GM08714 (cell line): ENCODE data around the gene RASSF3.
A peak's percentile ranks its signal among the peaks of the same experiment; 100 is the strongest.

ENCODE experiments used
- H3K4me3 ChIP-seq: fragments of 200-500 bp; sonication (Bioruptor generic); 2 replicates; pipeline ENCODE4 v1.5.1; 2014; ENCODE audit warnings: mild to moderate bottlenecking, low read length, inconsistent platforms
- ZNF274 ChIP-seq: IDR thresholded peaks from 2 replicates; pipeline ENCODE4 v1.6.1; 2012; ENCODE audit warnings: mild to moderate bottlenecking, low read depth, low read length

The RASSF3 gene

GRCh38 chr12:64665514-64665913, 55.2 kb downstream of the RASSF3 start:
- no peak for TF ChIP-seq ZNF274
- peak overlapping the region; percentile 53; the same call in 1 of the 2 replicates for H3K4me3 ChIP-seq

GRCh38 chr12:64666054-64666914, 56.0 kb downstream of the RASSF3 start:
- no peak for TF ChIP-seq ZNF274
- peak overlapping the region; percentile 63; the same call in 1 of the 2 replicates for H3K4me3 ChIP-seq

- TF ChIP-seq ZNF274 = no peak
- no peak overlapping the region for H3K4me3 ChIP-seq
Measured at GRCh38 chr12:64667793-64668192, 57.5 kb downstream of the RASSF3 start.

- no peak for TF ChIP-seq ZNF274
- peak overlapping the region; percentile 64; the same call in 1 of the 2 replicates for H3K4me3 ChIP-seq
Measured at GRCh38 chr12:64669270-64669842, 59.1 kb downstream of the RASSF3 start.

GRCh38 chr12:64670019-64670418, 59.7 kb downstream of the RASSF3 start:
- no peak for TF ChIP-seq ZNF274
- peak overlapping the region; percentile 64; the same call in 1 of the 2 replicates for H3K4me3 ChIP-seq

GRCh38 chr12:64670919-64671639, 60.8 kb downstream of the RASSF3 start:
- no peak for TF ChIP-seq ZNF274
- H3K4me3 ChIP-seq = no peak overlapping the region

- no peak for TF ChIP-seq ZNF274
- no peak overlapping the region for H3K4me3 ChIP-seq
Measured at GRCh38 chr12:64671681-64672080, 61.4 kb downstream of the RASSF3 start.

- no peak for TF ChIP-seq ZNF274
- H3K4me3 ChIP-seq = no peak overlapping the region
Measured at GRCh38 chr12:64672925-64673409, 62.7 kb downstream of the RASSF3 start.

- H3K4me3 ChIP-seq = no peak overlapping the region
Measured at GRCh38 chr12:64673490-64674169, 63.3 kb downstream of the RASSF3 start.

GRCh38 chr12:64674367-64674922, 64.2 kb downstream of the RASSF3 start:
- TF ChIP-seq ZNF274 = no peak
- H3K4me3 ChIP-seq = no peak overlapping the region

More at GRCh38 chr12:64673490-64674169, 63.3 kb downstream of the RASSF3 start:
- TF ChIP-seq ZNF274 = no peak

GRCh38 chr12:64675795-64676194, 65.5 kb downstream of the RASSF3 start:
- no peak for TF ChIP-seq ZNF274
- no peak overlapping the region for H3K4me3 ChIP-seq

- TF ChIP-seq ZNF274 = no peak
- no peak overlapping the region for H3K4me3 ChIP-seq
Measured at GRCh38 chr12:64678248-64678647, 68.0 kb downstream of the RASSF3 start.

GRCh38 chr12:64678835-64679234, 68.5 kb downstream of the RASSF3 start:
- H3K4me3 ChIP-seq = no peak overlapping the region
- no peak for TF ChIP-seq ZNF274

GRCh38 chr12:64679487-64680001, 69.2 kb downstream of the RASSF3 start:
- H3K4me3 ChIP-seq = no peak overlapping the region
- TF ChIP-seq ZNF274 = no peak
